Transverse colon (tissue), 4 donors: ENCODE results near the gene SCNM1.

ENCODE experiments used
- CTCF ChIP-seq, 5 experiments: fragments of 200-600 bp in 3 of 5; fragments of 450-650 bp in 2 of 5; sonication (generic) in 3 of 5; IDR thresholded peaks; 1 replicate in 2 of 5; 2 replicates in 3 of 5; pipeline ENCODE4 v1.5.1; 2016 to 2017; ENCODE audit warnings: antibody characterized with exemption in 5 of 5, inconsistent platforms in 3 of 5, mild to moderate bottlenecking in 2 of 5, moderate library complexity in 1 of 5
- EP300 ChIP-seq: sonication (generic); formaldehyde crosslinking; IDR thresholded peaks from one replicate; pipeline ENCODE4 v1.6.1; 2017; ENCODE audit warnings: antibody characterized with exemption, low read depth
- POLR2A ChIP-seq: fragments of 450-650 bp; IDR thresholded peaks from one replicate; pipeline ENCODE4 v1.6.1; 2016; ENCODE audit warnings: antibody characterized with exemption, mild to moderate bottlenecking, moderate library complexity
- POLR2AphosphoS5 ChIP-seq, 3 donors: sonication (generic); formaldehyde crosslinking; IDR thresholded peaks; one replicate each; pipeline ENCODE4 v1.6.1; 2016; ENCODE audit warnings: antibody characterized with exemption in 3 of 3

- no peak for TF ChIP-seq CTCF (IDR thresholded peaks at IDR 0.05)
- no peak for TF ChIP-seq POLR2AphosphoS5 (IDR thresholded peaks at IDR 0.05)
- no peak for TF ChIP-seq POLR2A
- TF ChIP-seq EP300, result no peak
Observed at GRCh38 chr1:151167116-151167515, 1.2 kb downstream of the SCNM1 start.
